GM21786 (cell line): ENCODE results near the gene TMEM244.
A peak's percentile ranks its signal among the peaks of the same experiment; 100 is the strongest.
"Not testable (repeated sequence)": the region's sequence is repeated elsewhere in the genome, so short reads cannot be mapped to it uniquely, and the experiment has no call there.

Experiments
- ATAC-seq: cut with Tn5 transposase; IDR thresholded peaks from one replicate; pipeline ENCODE4 v1.9.1; 2021; ENCODE audit not compliant: unreplicated experiment

Gene TMEM244, protein sequence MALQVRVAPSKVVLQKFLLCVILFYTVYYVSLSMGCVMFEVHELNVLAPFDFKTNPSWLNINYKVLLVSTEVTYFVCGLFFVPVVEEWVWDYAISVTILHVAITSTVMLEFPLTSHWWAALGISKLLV

DNA sequence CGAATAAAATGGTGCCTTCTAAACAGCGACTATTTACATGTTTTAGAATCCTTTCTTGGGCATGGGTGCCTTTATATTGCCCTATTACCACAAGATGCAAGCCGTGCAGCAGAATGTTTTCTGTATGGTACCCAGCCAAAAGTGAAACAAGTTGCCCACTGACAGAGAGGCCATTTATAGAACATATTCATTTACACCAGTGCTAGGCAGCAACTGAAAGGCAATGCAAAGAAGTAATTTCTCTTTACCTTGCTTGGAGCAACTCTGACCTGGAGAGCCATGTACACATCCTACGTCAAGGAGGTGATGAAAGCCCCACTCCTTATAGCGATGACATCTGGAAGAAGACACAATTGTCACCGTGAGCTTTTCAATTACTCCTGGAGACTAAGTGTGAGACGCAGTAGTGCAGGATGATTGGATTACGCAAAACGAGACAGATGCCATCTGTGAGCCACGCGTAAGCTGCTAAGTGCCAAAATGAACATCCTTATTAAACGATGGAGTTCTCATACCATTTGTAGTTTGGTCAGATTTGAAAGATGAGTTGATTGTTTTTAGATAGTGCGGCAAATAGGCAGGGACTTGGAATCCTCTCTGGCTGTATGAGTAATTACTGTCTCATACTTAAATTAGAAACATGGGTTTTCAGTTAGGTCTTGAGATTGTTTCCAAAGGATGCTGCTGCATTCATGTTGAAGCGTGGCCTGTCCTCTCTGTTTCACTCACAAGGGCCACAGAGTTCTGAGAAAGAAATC, at the start of gene TMEM244:
Gene TMEM244 (minus strand): TSS at position 408 of the 758 bp plus-strand sequence. CDS start 127 bp downstream, at position 281.
- no peak for ATAC-seq

DNA sequence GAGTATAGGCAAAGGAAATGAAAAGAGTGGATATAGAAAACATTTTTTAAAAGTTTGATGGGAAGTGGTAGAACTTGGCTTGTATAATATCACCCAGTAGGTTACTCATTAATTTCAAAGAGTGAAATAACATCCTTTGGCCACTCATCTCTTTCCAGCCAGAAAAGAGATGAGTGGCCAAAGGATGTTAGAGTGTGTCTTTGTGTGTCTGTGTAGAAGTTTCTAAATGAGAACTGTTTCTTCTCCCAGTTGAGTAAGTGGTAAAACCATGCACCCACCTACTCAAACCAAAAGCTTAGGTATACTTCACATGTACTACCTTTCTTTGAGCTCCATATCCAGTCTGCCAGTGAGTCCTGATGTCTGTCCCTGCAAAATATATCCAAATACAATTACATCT, 47.7 kb upstream of the TMEM244 start:
- ATAC-seq, result peak; percentile 59

DNA sequence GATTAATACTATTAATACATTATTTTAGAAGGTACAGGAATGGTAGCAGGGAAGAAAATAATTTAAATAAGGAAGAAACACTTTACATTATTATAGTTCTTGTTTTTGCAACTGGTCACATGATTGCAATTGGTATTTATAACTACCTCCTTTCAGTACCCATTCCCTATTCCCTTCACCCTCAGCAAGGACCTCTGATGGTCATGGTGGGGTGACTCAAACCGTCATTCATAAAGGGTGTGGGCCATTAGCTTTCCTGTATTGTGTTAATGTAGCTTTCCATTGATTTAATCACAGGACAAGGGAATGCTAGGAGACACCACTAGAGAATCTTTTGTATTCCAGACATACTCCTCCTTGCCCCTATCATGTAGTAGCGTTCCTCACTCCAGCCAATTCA, 47.2 kb upstream of the TMEM244 start:
- no peak for ATAC-seq

DNA sequence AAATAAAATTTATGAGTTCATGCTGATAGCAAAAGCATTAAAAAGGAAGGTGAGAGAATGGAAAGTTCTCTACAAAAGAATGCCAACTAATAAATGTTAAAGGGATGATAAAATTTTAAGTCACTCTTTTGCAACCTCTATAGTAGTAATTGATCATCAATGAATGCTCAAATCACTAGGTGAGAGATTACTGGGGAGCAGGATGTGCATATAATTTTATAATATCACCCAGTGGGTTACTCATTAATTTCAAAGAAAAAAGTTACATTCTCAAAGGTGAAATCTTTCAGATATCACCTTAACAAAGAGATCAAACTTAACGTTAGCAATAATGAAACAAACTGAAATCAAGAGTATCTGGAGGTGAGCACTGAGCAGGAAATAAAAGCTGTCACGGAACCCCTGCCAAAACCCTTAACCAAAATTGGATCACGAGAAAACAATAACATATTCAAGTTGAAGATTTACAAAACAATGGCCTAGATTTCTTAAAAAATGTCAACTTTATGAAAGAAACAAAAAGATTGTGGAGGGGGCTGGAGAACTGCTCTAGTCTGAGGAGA, 45.5 kb upstream of the TMEM244 start:
- ATAC-seq, result no peak

DNA sequence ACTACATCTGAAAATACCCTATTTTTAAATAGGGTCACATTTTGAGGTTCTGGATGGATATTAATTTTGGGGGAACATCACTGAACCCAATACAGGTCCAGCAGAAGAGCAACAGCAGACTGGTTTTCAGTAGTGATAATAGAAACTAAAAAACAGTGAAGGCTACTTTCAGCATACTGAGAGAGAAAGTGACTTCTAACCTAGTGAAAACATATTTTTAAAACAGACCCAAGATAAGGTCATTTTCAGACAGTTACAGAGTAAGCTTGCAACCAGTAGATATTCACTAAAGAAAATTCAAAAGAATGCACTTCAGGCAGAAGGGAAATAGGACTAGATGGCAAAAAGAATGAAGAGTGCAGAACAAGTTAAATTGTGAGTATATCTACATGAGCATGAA, 42.0 kb upstream of the TMEM244 start:
- ATAC-seq, result peak; percentile 67

DNA sequence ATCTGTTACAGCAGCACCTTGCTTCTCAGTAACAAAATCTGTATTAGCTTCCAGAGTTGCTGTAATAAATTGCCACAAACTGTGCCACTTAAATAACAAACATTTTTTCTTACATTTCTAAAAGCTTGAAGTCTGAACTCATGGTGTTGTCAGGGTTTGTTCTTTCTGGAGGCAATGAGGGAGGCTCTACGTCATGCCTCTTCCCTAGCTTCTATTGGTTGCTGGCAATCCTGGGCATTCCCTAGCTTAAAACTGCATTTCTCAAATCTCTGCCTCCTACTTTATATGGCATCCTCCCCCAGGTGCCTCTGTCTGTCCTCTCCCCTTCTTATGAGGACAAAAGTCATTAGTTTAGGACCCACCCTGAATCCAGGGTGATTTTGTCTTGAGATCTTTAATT, 41.6 kb upstream of the TMEM244 start:
- no peak for ATAC-seq

DNA sequence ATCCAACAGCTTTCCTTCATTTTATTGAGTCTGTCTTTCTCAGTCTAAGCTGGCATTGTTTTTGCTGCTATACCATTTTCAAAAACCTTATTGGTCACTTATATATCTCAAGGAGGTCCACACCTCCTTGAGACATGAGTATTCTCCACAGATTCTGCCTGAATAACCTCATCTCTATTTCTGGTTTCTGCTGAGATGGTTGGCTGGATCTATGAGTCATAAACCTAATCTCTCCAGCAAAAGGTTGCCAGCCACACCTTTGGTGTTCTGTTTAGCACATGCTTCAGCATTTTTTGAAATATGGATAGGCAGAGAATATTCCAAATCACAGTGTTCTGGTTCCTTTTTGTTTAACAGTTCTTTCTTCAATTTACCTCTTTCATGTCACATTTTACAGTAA, 40.8 kb upstream of the TMEM244 start:
- ATAC-seq, result peak; percentile 56

DNA sequence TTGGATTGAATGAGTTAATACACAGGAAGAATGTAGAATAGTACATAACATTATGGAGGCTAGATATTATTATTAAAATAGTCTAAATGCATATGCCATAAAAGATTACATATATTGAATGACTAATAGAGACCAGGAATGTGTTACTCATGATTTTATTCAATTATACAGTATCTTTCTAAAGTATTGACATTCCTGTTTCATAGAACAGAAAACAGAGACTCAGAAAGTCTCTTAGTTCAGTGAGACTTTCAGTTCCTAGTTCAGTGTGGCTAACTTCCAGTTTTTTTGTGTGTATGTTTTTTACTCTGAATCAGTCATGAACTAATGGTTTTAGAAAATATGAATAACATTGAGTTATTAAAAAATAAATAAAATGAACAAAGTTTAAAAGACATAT, 34.6 kb upstream of the TMEM244 start:
- peak; percentile 83 for ATAC-seq

DNA sequence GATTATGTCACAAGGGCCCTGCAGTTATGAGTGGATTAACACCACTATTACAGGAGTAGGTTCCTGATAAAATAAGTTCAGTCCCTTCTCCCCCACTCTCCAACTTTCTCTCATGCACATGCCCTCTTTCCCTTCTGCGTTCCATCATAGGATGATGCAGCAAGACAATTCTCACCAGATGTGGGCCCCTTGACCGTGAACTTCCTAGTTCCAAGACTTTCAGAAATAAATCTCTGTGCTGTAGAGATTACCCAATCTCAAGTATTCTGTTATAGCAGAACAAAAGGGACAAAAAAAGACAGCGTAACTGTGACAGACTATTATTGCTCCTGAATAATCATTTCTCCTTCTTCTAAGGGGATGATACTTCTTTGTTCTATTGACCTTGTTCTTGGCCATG, 33.8 kb upstream of the TMEM244 start:
- ATAC-seq, result no peak

DNA sequence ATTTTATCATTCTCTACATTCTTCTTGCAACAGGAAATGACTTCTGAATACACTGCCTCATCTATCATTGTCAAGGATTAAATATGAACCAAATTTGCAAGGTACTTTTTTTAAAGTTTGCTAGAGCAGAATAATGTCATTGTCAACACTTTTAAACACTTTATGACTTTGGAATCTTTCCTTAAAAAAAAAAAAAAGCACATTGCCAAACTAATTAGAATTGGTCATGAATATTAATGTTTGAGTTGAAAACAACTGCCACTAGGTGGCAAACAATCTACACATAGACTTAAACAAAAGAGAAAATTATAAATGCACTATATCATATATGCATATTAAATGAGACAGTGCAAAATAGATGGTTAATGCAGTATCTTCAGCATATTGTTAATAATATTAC, 32.5 kb upstream of the TMEM244 start:
- ATAC-seq, result no peak

DNA sequence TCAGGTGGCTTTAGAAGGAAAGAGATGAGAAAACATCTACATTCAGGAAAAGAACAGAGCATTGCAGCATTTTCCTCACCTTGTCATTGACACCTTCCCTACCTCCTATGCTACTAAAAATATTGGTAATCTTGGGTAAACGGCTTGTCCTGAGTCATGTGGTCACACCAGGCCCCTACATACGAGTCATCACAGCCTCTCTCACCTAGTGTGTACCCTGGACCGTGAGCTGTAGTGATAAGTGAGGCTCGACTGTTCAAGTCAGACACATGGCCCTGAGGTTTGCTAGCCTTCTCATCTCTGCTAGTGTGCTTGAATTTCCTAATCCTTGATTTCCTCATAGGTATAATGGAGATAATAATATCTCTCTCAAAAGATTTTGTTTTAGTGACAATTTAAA, 29.6 kb upstream of the TMEM244 start:
- ATAC-seq, result no peak

DNA sequence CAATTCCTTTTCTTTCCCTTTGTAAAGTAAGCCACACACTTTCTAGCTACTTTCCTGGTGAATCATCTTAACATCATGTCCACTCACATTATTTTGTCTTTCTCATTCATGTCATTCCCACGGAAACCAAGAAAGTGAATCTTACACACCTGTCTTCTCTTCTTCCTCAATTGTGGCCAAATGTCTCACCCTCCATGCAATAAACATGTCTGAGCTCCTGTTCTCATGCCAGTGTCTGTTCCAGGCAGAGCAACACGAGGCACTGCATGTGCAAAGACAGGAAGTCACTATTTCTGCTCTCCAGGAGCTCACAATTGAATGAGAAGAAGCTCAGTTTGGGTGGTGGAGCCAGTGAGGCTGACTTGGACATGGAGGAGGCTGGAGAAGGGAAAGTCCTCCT, 29.0 kb upstream of the TMEM244 start:
- no peak for ATAC-seq

DNA sequence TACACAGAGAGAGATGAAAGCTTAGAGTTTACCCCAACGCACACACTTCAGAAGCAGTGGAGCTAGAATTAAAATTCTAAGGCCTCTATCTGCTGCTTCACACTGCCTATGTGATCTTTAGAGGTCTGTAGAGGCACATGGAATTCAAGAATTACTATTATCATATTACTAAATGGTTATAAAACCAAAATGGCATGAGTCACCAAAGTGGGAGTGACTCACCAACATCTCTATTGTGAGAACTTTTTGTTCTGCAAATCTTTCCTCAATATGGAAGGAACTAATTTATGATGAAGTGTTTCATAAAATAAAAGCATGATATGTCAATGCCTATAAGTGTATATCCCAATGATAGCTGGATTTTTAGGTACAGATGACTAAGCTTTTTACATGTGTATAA, 28.5 kb upstream of the TMEM244 start:
- ATAC-seq, result no peak

DNA sequence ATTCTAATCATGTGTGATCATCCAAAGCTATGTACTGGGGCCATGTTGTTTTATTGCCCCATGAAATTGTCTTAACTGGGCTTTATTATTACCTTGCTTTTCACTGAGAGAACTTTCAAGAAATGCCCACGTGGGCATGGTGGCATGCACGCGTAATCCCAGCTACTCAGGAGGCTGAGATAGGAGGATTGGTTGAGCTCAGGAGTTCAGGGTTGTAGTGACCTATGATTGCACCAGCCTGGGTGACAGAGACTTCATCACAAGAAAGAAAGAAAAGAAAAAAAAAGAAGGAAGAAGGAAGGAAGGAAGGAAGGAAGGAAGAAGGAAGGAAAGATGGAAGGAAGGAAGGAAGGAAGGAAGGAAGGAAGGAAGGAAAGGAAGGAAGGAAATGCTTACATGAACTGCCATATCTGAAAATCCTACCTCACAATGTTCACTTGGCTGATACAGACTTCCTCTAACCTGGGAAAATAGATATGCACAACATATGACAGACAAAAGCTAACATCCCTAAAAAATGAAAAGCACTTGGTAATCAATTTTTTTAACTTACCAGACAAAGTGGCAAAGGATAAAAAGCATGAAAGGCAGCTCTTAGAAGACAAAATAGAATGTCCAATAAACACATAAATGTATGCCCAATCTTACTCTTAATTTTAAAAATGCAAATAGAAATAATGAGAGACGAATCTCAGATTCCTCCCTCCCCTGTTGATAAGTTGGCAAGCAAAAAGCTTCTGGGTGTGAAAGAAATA, 25.5 kb upstream of the TMEM244 start:
- no peak for ATAC-seq

DNA sequence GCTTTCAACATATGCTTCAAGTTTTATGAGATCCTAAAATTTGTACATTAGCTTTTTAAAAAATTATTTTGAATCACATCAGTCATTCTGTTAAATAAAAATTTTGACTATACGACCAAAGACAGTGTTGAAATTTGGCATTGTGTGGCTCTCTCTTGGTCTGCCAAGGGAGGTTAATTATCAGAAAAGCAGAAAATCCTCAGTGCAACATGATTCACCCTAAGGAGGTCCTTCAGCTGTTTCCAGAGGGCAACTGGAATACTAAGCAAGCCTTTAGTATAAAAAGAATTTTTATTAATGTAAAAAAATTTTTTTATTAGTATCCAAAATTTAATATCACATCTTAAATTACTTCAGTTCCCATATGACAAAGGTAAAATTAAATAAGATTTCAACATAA, 23.1 kb upstream of the TMEM244 start:
- no peak for ATAC-seq

DNA sequence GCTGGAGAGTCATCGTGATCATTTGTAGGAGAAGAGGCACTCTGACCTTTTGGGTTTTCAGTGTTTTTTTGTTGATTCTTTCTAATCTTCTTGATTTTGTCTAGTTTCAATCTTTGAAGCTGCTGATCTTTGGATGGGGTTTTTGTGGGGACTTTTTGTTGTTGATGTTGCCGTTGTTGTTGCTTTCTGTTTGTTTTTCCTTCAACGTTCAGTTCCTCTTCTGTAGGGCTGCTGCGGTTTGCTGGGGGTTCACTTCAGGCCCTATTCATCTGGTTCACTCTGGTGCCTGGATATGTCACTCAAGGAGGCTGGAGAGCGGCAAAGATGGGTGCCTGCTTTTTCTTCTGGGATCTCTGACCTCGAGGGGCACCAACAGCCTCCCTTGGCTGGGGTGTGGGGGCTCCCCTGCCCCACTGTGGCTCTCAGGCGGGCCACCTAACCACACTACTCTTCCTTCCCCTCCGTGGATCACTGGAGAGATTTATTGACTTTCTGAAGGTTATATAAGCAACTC, 21.5 kb upstream of the TMEM244 start:
- ATAC-seq, result peak; percentile 92

DNA sequence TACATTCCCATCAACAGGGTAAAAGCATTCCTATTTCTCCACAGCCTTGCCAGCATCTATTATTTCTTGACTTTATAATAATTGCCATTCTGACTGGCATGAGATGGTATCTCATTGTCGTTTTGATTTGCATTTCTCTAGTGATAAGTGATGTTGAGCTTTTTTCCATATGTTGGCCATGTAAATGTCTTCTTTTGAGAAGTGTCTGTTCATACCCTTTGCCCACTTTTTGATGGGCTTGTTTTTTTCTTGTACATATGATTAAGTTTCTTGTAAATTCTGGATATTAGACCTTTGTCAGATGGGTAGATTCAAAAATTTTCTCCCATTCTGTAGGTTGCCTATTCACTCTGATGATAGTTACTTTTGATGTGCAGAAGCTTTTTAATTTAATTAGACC, 16.8 kb upstream of the TMEM244 start:
- ATAC-seq, result not testable (repeated sequence)

DNA sequence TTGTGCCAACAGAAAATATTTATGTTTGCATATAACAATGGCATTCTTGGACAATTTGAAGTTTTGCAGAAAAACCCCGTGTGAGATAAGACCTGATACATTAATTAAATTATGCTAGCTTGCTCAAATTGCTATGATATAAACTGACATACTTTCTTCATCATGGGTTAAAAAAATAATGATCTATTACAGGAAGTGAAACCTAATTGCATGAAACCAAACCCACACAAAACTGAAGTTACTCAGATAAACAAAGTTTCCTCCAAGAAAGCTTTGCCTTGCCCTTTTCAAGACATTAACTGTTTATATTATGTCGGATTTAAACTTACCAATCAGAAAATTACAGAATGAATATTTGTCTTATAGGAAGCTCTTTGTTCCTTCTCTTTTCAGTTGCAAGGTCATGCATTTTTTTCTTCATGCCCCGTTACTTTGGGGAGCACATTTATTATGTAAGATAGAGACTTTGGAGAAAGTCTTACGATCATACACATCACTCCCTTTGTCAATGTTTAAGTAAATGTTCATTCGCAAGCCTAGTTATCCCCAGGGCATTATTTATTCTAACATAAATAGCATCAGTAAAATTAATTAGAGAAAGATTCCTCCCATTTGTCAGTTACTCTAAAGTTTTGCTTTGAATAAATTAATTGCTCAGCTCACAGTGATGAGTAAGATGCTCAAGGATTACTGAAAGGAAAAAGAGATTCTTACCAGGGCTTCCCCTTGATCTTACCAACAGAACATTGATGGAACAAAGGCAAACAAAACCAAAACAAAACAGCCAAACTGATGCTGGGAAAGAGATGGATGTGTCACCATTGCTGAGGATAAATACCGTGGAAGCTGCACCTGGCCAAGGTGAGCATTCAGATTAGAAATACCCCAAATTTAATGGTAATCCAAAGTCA, 14.8 kb upstream of the TMEM244 start:
- peak; percentile 84 for ATAC-seq

DNA sequence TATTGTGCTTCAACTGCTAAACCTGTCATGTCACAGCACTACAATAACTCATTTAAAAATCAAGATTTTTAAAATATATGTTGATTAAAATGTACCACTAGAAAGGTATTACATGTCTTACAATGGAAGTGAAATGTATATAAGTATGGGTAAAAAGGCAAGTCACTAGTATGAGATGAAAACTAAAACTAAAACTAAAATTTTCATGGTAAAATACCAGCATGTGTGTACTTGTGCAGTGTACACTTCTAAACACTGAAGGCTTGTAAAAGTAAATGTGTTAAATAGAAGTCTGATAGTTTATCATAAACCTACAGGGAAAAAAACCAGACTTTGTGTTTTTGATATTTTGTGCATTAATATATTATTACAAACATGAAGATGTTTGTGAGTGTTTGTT, 13.7 kb upstream of the TMEM244 start:
- peak; percentile 51 for ATAC-seq

DNA sequence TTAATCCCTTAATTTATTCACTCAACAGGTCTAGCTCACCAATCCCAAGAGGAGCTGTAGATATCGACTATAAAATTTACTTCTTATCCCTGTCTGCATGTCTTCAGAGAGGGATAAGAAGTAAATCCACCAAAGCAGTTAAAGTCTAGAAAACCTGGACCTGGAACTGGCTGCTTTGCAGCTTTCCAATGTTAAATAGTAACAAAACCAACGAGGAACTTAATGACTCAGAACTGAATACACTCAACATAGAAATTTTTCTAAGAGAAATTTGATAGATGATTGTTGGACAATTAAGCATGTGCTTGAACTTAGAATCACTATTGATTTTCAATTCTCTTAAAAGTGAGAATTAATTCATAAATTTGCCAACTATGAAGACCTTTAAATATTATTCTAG, 11.5 kb upstream of the TMEM244 start:
- no peak for ATAC-seq

DNA sequence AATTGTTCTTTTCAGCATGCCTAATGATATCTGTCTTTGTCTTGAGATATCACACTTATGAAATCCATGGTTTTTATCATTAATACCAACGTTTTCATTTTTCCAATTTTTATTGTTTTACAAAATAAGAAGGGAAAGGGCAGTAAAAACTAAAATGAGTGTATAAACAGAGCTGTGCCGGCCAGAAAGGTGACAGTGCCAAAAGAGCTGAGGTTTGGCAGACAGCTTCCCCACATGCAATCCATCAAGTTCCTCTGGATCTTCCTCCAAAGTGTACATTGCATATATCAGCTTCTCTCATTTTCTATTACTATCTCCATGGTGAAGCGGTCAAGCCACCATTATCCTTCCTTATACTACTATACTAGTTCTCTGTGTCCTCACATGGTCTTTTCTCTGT, 10.1 kb upstream of the TMEM244 start:
- no peak for ATAC-seq
